Omental fat pad (tissue), 4 donors: ENCODE measurements around the gene ISG15. TPM values are rescaled to one million over a fixed set of nuclear protein-coding genes. Genes with fewer than 3 reads are reported as not detected.
"Not testable (repeated sequence)": the region's sequence is repeated elsewhere in the genome, so short reads cannot be mapped to it uniquely, and the experiment has no call there.

Source experiments
- ATAC-seq: fragments of 150-250 bp; one replicate; pipeline ENCODE4 v1.9.1; 2016; ENCODE audit warnings: mild to moderate bottlenecking, moderate library complexity; ENCODE audit not compliant: low FRiP score
- DNase-seq: peaks from one replicate; pipeline ENCODE4 v3.0.0-alpha.2; 2019; ENCODE audit warnings: low spot score
- CTCF ChIP-seq, 3 donors: fragments of 450-650 bp; IDR thresholded peaks; one replicate each; pipeline ENCODE4 v1.5.1; 2016 to 2017; ENCODE audit warnings: antibody characterized with exemption in 3 of 3, mild to moderate bottlenecking in 3 of 3, moderate library complexity in 2 of 3
- total RNA-seq, 4 donors: library from RNA; depleted of rRNA; stranded (reverse); fragments of >200 nt; gene quantifications; one replicate each; pipeline ENCODE4 v1.1.0, GENCODE V29; 2016

The ISG15 gene
- total RNA-seq, 4 donors from 2014 or later: 27.7 to 84.3 (median 32.6) TPM

- no peak for ATAC-seq
- no peak for DNase-seq
- no peak for TF ChIP-seq CTCF (IDR thresholded peaks at IDR 0.05)
Measured at GRCh38 chr1:981955-982558, 31.2 kb upstream of the ISG15 start, which contains the start of gene PERM1. TSS of gene PERM1 (minus strand) at chr1:982093. CDS start at chr1:981029, 1,064 bp downstream.

GRCh38 chr1:982765-983436 lies 30.4 kb upstream of the ISG15 start:
- TF ChIP-seq CTCF (IDR thresholded peaks at IDR 0.05): no peak
- DNase-seq (no peak), ATAC-seq (no peak)

- no peak for ATAC-seq
- DNase-seq: no peak
- TF ChIP-seq CTCF (IDR thresholded peaks at IDR 0.05): peak in 1 of 3 donors; percentile 14
Measured at GRCh38 chr1:983798-984475, 29.4 kb upstream of the ISG15 start.

GRCh38 chr1:984476-984814 lies 28.9 kb upstream of the ISG15 start:
- DNase-seq (no peak), ATAC-seq (no peak)
- no peak for TF ChIP-seq CTCF (IDR thresholded peaks at IDR 0.05)

- ATAC-seq (no peak), DNase-seq (no peak)
- TF ChIP-seq CTCF (IDR thresholded peaks at IDR 0.05): no peak
Measured at GRCh38 chr1:985126-985525, 28.2 kb upstream of the ISG15 start.

GRCh38 chr1:988061-988460 lies 25.2 kb upstream of the ISG15 start:
- ATAC-seq, DNase-seq: not testable (repeated sequence)

- DNase-seq, ATAC-seq: not testable (repeated sequence)
Measured at GRCh38 chr1:991275-991674, 22.0 kb upstream of the ISG15 start.

GRCh38 chr1:991895-992294 lies 21.4 kb upstream of the ISG15 start:
- no peak for TF ChIP-seq CTCF (IDR thresholded peaks at IDR 0.05)
- DNase-seq: no peak
- no peak for ATAC-seq
